ENCODE measurements around the gene SHH.

GRCh38 chr7:155791214-155791737, 21.0 kb downstream of the SHH start:
- TF ChIP-seq CTCF (IDR thresholded peaks at IDR 0.05) (no peak), REST (IDR thresholded peaks at IDR 0.05; ENCODE audit: insufficient read depth in 1 of 2, low read depth in 2 of 2, low read length in 1 of 2) (no peak), SIN3A (IDR thresholded peaks at IDR 0.05; ENCODE audit: borderline replicate concordance, insufficient read depth, low read depth, low read length) (no peak), POLR2AphosphoS5 (IDR thresholded peaks at IDR 0.05; ENCODE audit: low read depth, low read length) (no peak)

Data from Panc1 (cell line).